Liver (tissue), 9 donors: ENCODE data around the gene PLB1. TPM values are rescaled to one million over a fixed set of nuclear protein-coding genes. Genes with fewer than 3 reads are reported as not detected.

ENCODE experiments used
- DNase-seq: peaks from one replicate; pipeline ENCODE4 v3.0.0-alpha.2; 2017; ENCODE audit warnings: low spot score
- H3K27ac ChIP-seq, 2 donors: one replicate each; pipeline ENCODE4 v1.7.0; 2013; ENCODE audit warnings: inconsistent platforms in 2 of 2, low read length in 2 of 2, control low read depth in 1 of 2, low read depth in 1 of 2, mild to moderate bottlenecking in 1 of 2
- H3K27me3 ChIP-seq, 4 donors: one replicate each; pipeline versions ENCODE4 v1.6.1 to v1.7.0; 2013; ENCODE audit warnings: low read length in 3 of 4, inconsistent platforms in 1 of 4, mild to moderate bottlenecking in 1 of 4, moderate library complexity in 1 of 4; ENCODE audit not compliant: control insufficient read depth in 4 of 4, insufficient read depth in 4 of 4
- H3K36me3 ChIP-seq, 4 donors: one replicate each; pipeline versions ENCODE4 v1.6.1 to v1.7.0; 2013; ENCODE audit warnings: low read length in 3 of 4, mild to moderate bottlenecking in 3 of 4, low read depth in 1 of 4, moderate library complexity in 1 of 4; ENCODE audit not compliant: control insufficient read depth in 4 of 4, insufficient read depth in 3 of 4
- H3K4me1 ChIP-seq, 4 donors: one replicate each; pipeline versions ENCODE4 v1.6.1 to v1.7.0; 2013; ENCODE audit warnings: low read length in 3 of 4, mild to moderate bottlenecking in 3 of 4, moderate library complexity in 1 of 4; ENCODE audit not compliant: control insufficient read depth in 4 of 4, insufficient read depth in 4 of 4
- H3K4me3 ChIP-seq, 3 donors: one replicate each; pipeline versions ENCODE4 v1.6.1 to v1.7.0; 2013; ENCODE audit warnings: low read length in 3 of 3, control low read depth in 1 of 3, low read depth in 1 of 3, mild to moderate bottlenecking in 1 of 3
- H3K9ac ChIP-seq, 2 donors: one replicate each; pipeline ENCODE4 v1.7.0; 2013; ENCODE audit warnings: low read length in 2 of 2, mild to moderate bottlenecking in 2 of 2, moderate library complexity in 2 of 2, control low read depth in 1 of 2, low read depth in 1 of 2
- H3K9me3 ChIP-seq, 4 donors: one replicate each; pipeline versions ENCODE4 v1.6.1 to v1.7.0; 2013; ENCODE audit warnings: low read length in 3 of 4; ENCODE audit not compliant: control insufficient read depth in 4 of 4
- ATF3 ChIP-seq: IDR thresholded peaks from 2 replicates; pipeline ENCODE4 v1.6.1; 2016; ENCODE audit warnings: antibody characterized with exemption
- CTCF ChIP-seq: fragments of 150-350 bp; IDR thresholded peaks from 2 replicates; pipeline ENCODE4 v1.5.1; 2017; ENCODE audit warnings: improper control_type of control experiment, low read depth, low read length; ENCODE audit not compliant: missing input control
- FOXA2 ChIP-seq: IDR thresholded peaks from 2 replicates; pipeline ENCODE4 v1.6.1; 2016; ENCODE audit warnings: antibody characterized with exemption
- HNF4A ChIP-seq, 2 donors: conservative IDR thresholded peaks; 2 replicates each; pipeline ENCODE4 v1.6.1; 2016; ENCODE audit warnings: antibody characterized with exemption in 2 of 2, mild to moderate bottlenecking in 2 of 2
- JUND ChIP-seq, 2 donors: IDR thresholded peaks; 2 replicates each; pipeline ENCODE4 v1.6.1; 2016; ENCODE audit warnings: antibody characterized with exemption in 2 of 2
- MAX ChIP-seq: IDR thresholded peaks from 2 replicates; pipeline ENCODE4 v1.6.1; 2016; ENCODE audit warnings: antibody characterized with exemption
- NR2F2 ChIP-seq: IDR thresholded peaks from 2 replicates; pipeline ENCODE4 v1.6.1; 2016; ENCODE audit warnings: antibody characterized with exemption
- RAD21 ChIP-seq, 2 donors: IDR thresholded peaks; 2 replicates each; pipeline ENCODE4 v1.6.1; 2016; ENCODE audit warnings: antibody characterized with exemption in 2 of 2, mild to moderate bottlenecking in 2 of 2
- REST ChIP-seq: IDR thresholded peaks from 2 replicates; pipeline ENCODE4 v1.6.1; 2016; ENCODE audit warnings: antibody characterized with exemption, mild to moderate bottlenecking
- SP1 ChIP-seq: IDR thresholded peaks from 2 replicates; pipeline ENCODE4 v1.6.1; 2018; ENCODE audit warnings: antibody characterized with exemption, mild to moderate bottlenecking
- WGBS: extraction: QIAGEN DNeasy Blood & Tissue Kit; methylation state at CpG from one replicate; pipeline ENCODE4 v1.1.7; 2013; 5-methylcytosine and 5-hydroxymethylcytosine counted together
- polyA plus RNA-seq, 2 donors: library from polyadenylated mRNA; stranded (reverse) in 1 of 2; unstranded in 1 of 2; fragments of 200-250 nt in 1 of 2; fragments of >200 nt in 1 of 2; fragmentation: Nextera tagmentation in 1 of 2; extraction: Ambion mirVana in 1 of 2; gene quantifications; one replicate each; pipeline versions ENCODE4 v1.2.1 to v1.2.3, GENCODE V29; 2013 to 2015
- total RNA-seq, 2 donors: library from RNA; depleted of rRNA; stranded (reverse); fragments of >200 nt; gene quantifications; one replicate each; pipeline ENCODE4 v1.2.3, GENCODE V29; 2014
- donor health status: healthy.
- donor health status: healthy.
- donor health status: healthy.
- donor health status: healthy.
- donor health status: healthy.

Gene PLB1
- total and polyA plus RNA-seq, 4 donors = 0.58 to 4.5 (median 1.6) TPM

GRCh38 chr2:28627722-28628480, 132.0 kb downstream of the PLB1 start:
- Histone ChIP-seq H3K36me3 (no peaks in the 10 kb centered on the region), H3K27ac (peak overlapping the region in 1 of 2 donors; percentile 42), H3K9ac (no peak overlapping the region), H3K9me3 (no peaks in the 10 kb centered on the region), H3K27me3 (no peaks in the 10 kb centered on the region), H3K4me3 (no peak overlapping the region), H3K4me1 (peaks cover 12 to 39% (median 27%) of the 10 kb centered on the region in 4 donors)
- TF ChIP-seq FOXA2 = no peak
- TF ChIP-seq JUND (IDR thresholded peaks at IDR 0.05) = no peak
- no peak for TF ChIP-seq REST
- no peak for TF ChIP-seq SP1
- no peak for TF ChIP-seq NR2F2
- TF ChIP-seq CTCF = no peak
- DNase-seq = no peak
- 96% methylated on average over 5 of the region's 5 CpGs for WGBS

- H3K27ac ChIP-seq = no peak overlapping the region
- no peaks in the 10 kb centered on the region for H3K27me3 ChIP-seq
- no peak for DNase-seq
- H3K9me3 ChIP-seq = no peaks in the 10 kb centered on the region
- H3K4me1 ChIP-seq = peaks cover 12 to 39% (median 27%) of the 10 kb centered on the region in 4 donors
- TF ChIP-seq MAX = no peak
- TF ChIP-seq HNF4A (conservative IDR thresholded peaks at IDR 0.05) = no peak
- TF ChIP-seq ATF3 = no peak
- no peak for TF ChIP-seq REST
- TF ChIP-seq CTCF = no peak
- TF ChIP-seq RAD21 (IDR thresholded peaks at IDR 0.05) = no peak
- H3K4me3 ChIP-seq = no peak overlapping the region
- 97% methylated on average over 8 of the region's 8 CpGs for WGBS
- no peaks in the 10 kb centered on the region for H3K36me3 ChIP-seq
- no peak overlapping the region for H3K9ac ChIP-seq
These were observed 132.6 kb downstream of the PLB1 start for GRCh38 chr2:28628506-28628905.
